ENCODE measurements around the gene CDPF1. TPM values are rescaled to one million over a fixed set of nuclear protein-coding genes. Genes with fewer than 3 reads are reported as not detected.

CDPF1 gene
- total and polyA plus RNA-seq, 2 donors (not counting 3 experiments of a cell fraction or from before 2014, with no cell fraction given) = 9.7 to 9.9 TPM

DNA sequence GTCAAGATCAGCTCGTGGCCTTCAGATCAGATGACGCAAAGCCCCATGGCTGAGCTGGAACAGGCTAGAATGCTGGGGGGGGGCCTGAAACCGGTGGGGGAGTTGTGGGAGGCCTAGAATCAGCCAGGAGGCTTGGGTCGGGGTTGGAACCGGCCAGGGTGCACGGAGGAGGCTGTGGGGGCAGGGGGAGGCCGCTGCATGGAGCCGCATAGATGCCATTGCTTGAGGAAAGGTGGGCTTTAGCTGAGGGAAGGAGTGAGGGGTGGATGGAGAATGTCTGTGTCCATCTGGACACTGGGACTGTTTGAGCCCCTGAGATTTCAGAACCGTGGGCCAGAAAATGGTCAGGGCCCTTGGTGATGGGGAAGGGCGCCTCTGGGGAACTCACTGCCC is 25.2 kb downstream of the CDPF1 start:
- Histone ChIP-seq H3K9ac (replicated peaks; ENCODE audit: extremely low read depth, insufficient read depth, low read length) (no peak overlapping the region), H3K9me3 (replicated peaks; ENCODE audit: control insufficient read depth, insufficient read depth, low read length) (no peaks in the 10 kb centered on the region), H3K79me2 (ENCODE audit: control insufficient read depth, insufficient read depth, low read length) (no peaks in the 10 kb centered on the region), H4K20me1 (replicated peaks; ENCODE audit: control insufficient read depth, extremely low read depth, insufficient read depth, low read length) (no peaks in the 10 kb centered on the region), H2AFZ (ENCODE audit: low read depth, low read length) (no peak overlapping the region), H3K4me3 (replicated peaks in 1 of 3; ENCODE audit: insufficient read depth in 1 of 3, low read depth in 1 of 3, low read length in 3 of 3) (no peak overlapping the region), H3K27me3 (ENCODE audit: control insufficient read depth in 2 of 2, insufficient read depth in 2 of 2, low read length in 2 of 2) (no peaks in the 10 kb centered on the region), H3K9me1 (replicated peaks; ENCODE audit: control insufficient read depth, extremely low read depth, insufficient read depth, low read length) (no peaks in the 10 kb centered on the region), H3K4me2 (ENCODE audit: insufficient read depth, low read length) (no peak overlapping the region), H3K4me1 (ENCODE audit: control insufficient read depth, extremely low read depth, insufficient read depth, low read length) (no peaks in the 10 kb centered on the region), H3K36me3 (ENCODE audit: control insufficient read depth in 2 of 2, extremely low read depth in 1 of 2, insufficient read depth in 2 of 2, low read length in 2 of 2) (no peaks in the 10 kb centered on the region), H3K27ac (ENCODE audit: insufficient read depth, low read depth, low read length) (no peak overlapping the region)
- ChIA-PET POLR2A (interaction anchor here (0.7 kb wide), 1 partner anchor 20 kb away, joined by 11 read pairs; no protein-coding TSS in a partner anchor), CTCF (interaction anchor here (0.5 kb wide), 1 partner anchor 308 kb away, joined by 3 read pairs; no protein-coding TSS in a partner anchor)
- BruUV-seq (replicated peaks) = no TSS peak
- no peak for DNase-seq (ENCODE audit: low read depth, low spot score)
- dilution Hi-C loops (cut with MboI; ENCODE audit: extremely low pct_ligation_motif_present, low sequenced_read_pairs) (no loop called here), intact Hi-C loops (cut with micrococcal nuclease) (no loop called here)
- TF ChIP-seq, protein P1, sequence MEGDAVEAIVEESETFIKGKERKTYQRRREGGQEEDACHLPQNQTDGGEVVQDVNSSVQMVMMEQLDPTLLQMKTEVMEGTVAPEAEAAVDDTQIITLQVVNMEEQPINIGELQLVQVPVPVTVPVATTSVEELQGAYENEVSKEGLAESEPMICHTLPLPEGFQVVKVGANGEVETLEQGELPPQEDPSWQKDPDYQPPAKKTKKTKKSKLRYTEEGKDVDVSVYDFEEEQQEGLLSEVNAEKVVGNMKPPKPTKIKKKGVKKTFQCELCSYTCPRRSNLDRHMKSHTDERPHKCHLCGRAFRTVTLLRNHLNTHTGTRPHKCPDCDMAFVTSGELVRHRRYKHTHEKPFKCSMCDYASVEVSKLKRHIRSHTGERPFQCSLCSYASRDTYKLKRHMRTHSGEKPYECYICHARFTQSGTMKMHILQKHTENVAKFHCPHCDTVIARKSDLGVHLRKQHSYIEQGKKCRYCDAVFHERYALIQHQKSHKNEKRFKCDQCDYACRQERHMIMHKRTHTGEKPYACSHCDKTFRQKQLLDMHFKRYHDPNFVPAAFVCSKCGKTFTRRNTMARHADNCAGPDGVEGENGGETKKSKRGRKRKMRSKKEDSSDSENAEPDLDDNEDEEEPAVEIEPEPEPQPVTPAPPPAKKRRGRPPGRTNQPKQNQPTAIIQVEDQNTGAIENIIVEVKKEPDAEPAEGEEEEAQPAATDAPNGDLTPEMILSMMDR (IDR thresholded peaks at IDR 0.05; ENCODE audit: extremely low read depth in 1 of 2, insufficient read depth in 1 of 2, low read depth in 1 of 2, low read length in 2 of 2) = no peak
- TF ChIP-seq POLR2A (IDR thresholded peaks at IDR 0.05; ENCODE audit: low read depth, low read length) (no peak), POLR2AphosphoS5 (IDR thresholded peaks at IDR 0.05; ENCODE audit: insufficient read depth, low read depth, low read length) (no peak), JUN (IDR thresholded peaks at IDR 0.05; ENCODE audit: borderline replicate concordance, insufficient read depth, insufficient read length, low read depth) (no peak), MYC (IDR thresholded peaks at IDR 0.05; ENCODE audit: low read depth, low read length) (no peak), FOS (IDR thresholded peaks at IDR 0.05; ENCODE audit: borderline replicate concordance, insufficient read depth, low read length) (no peak), EZH2 (IDR thresholded peaks at IDR 0.05; ENCODE audit: borderline replicate concordance, low read depth, low read length, severe bottlenecking) (no peak), GATA2 (IDR thresholded peaks at IDR 0.05; ENCODE audit: insufficient read depth, insufficient read length, low read depth, low read length) (no peak)
- TF ChIP-seq, protein P2, sequence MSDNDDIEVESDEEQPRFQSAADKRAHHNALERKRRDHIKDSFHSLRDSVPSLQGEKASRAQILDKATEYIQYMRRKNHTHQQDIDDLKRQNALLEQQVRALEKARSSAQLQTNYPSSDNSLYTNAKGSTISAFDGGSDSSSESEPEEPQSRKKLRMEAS (IDR thresholded peaks at IDR 0.05; ENCODE audit: insufficient read depth, insufficient read length) = no peak
- no peak for FAIRE-seq

Measured in endothelial cell of umbilical vein (primary cell).